Measurements from ENCODE around the gene PNMA8C. TPM values are rescaled to one million over a fixed set of nuclear protein-coding genes. Genes with fewer than 3 reads are reported as not detected.

Gene PNMA8C
- polyA plus RNA-seq, 1 donor (not counting 4 experiments of a cell fraction or from before 2014, with no cell fraction given) = not detected

- H3K79me2 ChIP-seq (ENCODE audit: control insufficient read depth, insufficient read depth, low read length) = no peaks in the 10 kb centered on the region
- no peak overlapping the region for H3K4me2 ChIP-seq (ENCODE audit: control insufficient read depth, extremely low read depth, insufficient read depth, low read depth, low read length)
- H3K9me1 ChIP-seq (ENCODE audit: control insufficient read depth, extremely low read depth, insufficient read depth, low read length) = no peaks in the 10 kb centered on the region
- dilution Hi-C loops (cut with MboI; ENCODE audit: extremely low pct_ligation_motif_present, low sequenced_read_pairs) = no loop called here
- H3K9ac ChIP-seq (ENCODE audit: control insufficient read depth, extremely low read depth, insufficient read depth, low read length) = no peak overlapping the region
- H2AFZ ChIP-seq (ENCODE audit: control insufficient read depth, low read length) = no peak overlapping the region
- H3K4me1 ChIP-seq (ENCODE audit: control insufficient read depth, extremely low read depth, insufficient read depth, low read length) = no peaks in the 10 kb centered on the region
- H3K36me3 ChIP-seq (ENCODE audit: control insufficient read depth in 2 of 2, extremely low read depth in 1 of 2, insufficient read depth in 2 of 2, low read length in 2 of 2) = peaks cover 30 to 35% of the 10 kb centered on the region in 2 experiments
- no peak overlapping the region for H3K4me3 ChIP-seq (ENCODE audit: control insufficient read depth in 2 of 3, extremely low read depth in 1 of 3, insufficient read depth in 2 of 3, low read depth in 1 of 3, low read length in 3 of 3)
- peaks cover 4% of the 10 kb centered on the region for H3K9me3 ChIP-seq (ENCODE audit: control insufficient read depth, low read depth, low read length)
- DNase-seq (ENCODE audit: low read depth, low spot score) (no peak), FAIRE-seq (no peak)
- H3K27me3 ChIP-seq (ENCODE audit: control insufficient read depth, extremely low read depth, insufficient read depth, low read length) = no peaks in the 10 kb centered on the region
- H4K20me1 ChIP-seq (ENCODE audit: control insufficient read depth, extremely low read depth, insufficient read depth, low read length) = no peaks in the 10 kb centered on the region
- no peak overlapping the region for H3K27ac ChIP-seq (ENCODE audit: control insufficient read depth, insufficient read depth, low read length)
- TF ChIP-seq CTCF (optimal IDR thresholded peaks at IDR 0.05 in 1 of 3, IDR thresholded peaks at IDR 0.05 in 1 of 3, conservative IDR thresholded peaks at IDR 0.05 in 1 of 3; ENCODE audit: extremely low read depth in 1 of 3, insufficient read depth in 2 of 3, low read length in 3 of 3) (no peak), EZH2 (IDR thresholded peaks at IDR 0.05; ENCODE audit: low read length) (no peak)
These were observed 41.6 kb downstream of the PNMA8C start for GRCh38 chr19:46386996-46387712.

DNA sequence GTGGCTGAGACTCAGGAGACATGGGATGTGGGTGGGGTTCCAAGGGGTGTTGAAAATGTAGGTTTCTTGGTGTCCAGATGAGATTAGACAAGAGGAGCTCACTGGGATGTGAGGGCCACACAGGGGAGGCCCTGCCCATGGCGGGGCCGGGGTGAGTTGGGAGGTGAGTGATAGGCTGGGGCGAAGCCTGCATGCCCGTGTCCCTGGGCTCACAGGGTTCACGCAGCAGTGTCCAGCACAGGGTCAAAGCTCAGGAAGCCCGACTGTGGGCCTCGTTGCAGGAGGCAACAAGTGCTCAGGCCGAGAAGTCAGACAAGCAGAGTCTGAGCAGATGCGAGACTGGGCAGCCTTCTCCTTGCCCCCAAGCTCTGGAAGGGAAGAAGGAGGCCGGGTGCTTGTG lies 42.6 kb downstream of the PNMA8C start:
- Histone ChIP-seq H4K20me1 (ENCODE audit: control insufficient read depth, extremely low read depth, insufficient read depth, low read length) (no peaks in the 10 kb centered on the region), H3K4me1 (ENCODE audit: control insufficient read depth, extremely low read depth, insufficient read depth, low read length) (no peaks in the 10 kb centered on the region), H3K79me2 (ENCODE audit: control insufficient read depth, insufficient read depth, low read length) (no peaks in the 10 kb centered on the region), H3K9me3 (ENCODE audit: control insufficient read depth, low read depth, low read length) (peaks cover 4% of the 10 kb centered on the region), H3K27me3 (ENCODE audit: control insufficient read depth, extremely low read depth, insufficient read depth, low read length) (no peaks in the 10 kb centered on the region), H3K9ac (ENCODE audit: control insufficient read depth, extremely low read depth, insufficient read depth, low read length) (no peak overlapping the region), H3K27ac (ENCODE audit: control insufficient read depth, insufficient read depth, low read length) (no peak overlapping the region), H2AFZ (ENCODE audit: control insufficient read depth, low read length) (no peak overlapping the region), H3K36me3 (ENCODE audit: control insufficient read depth in 2 of 2, extremely low read depth in 1 of 2, insufficient read depth in 2 of 2, low read length in 2 of 2) (peaks cover 30 to 35% of the 10 kb centered on the region in 2 experiments), H3K4me2 (ENCODE audit: control insufficient read depth, extremely low read depth, insufficient read depth, low read depth, low read length) (no peak overlapping the region), H3K9me1 (ENCODE audit: control insufficient read depth, extremely low read depth, insufficient read depth, low read length) (no peaks in the 10 kb centered on the region), H3K4me3 (ENCODE audit: control insufficient read depth in 2 of 3, extremely low read depth in 1 of 3, insufficient read depth in 2 of 3, low read depth in 1 of 3, low read length in 3 of 3) (no peak overlapping the region)
- FAIRE-seq = no peak
- TF ChIP-seq CTCF (optimal IDR thresholded peaks at IDR 0.05 in 1 of 3, IDR thresholded peaks at IDR 0.05 in 1 of 3, conservative IDR thresholded peaks at IDR 0.05 in 1 of 3; ENCODE audit: extremely low read depth in 1 of 3, insufficient read depth in 2 of 3, low read length in 3 of 3) (no peak), EZH2 (IDR thresholded peaks at IDR 0.05; ENCODE audit: low read length) (no peak)
- DNase-seq (ENCODE audit: low read depth, low spot score) = no peak
- dilution Hi-C loops (cut with MboI; ENCODE audit: extremely low pct_ligation_motif_present, low sequenced_read_pairs) = no loop called here
